Measurements from ENCODE around the gene AGBL3. TPM values are rescaled to one million over a fixed set of nuclear protein-coding genes. Genes with fewer than 3 reads are reported as not detected.
A peak's percentile ranks its signal among the peaks of the same experiment; 100 is the strongest.

AGBL3 gene
- 1 to 10 TPM in 1 of 4 donors, under 1 TPM in 2, not detected in 1; 0.49 to 2.4 (median 0.94) TPM for total RNA-seq

GRCh38 chr7:134986363-134987251, at the start of gene AGBL3:
AGBL3 (plus strand) TSS chr7:134986508; CDS start chr7:134987934, 1,426 bp downstream.
- H3K4me3 ChIP-seq = peak within 1 kb of the TSS; percentile 74
- peak within 1 kb of the TSS; percentile 80 for H3K27ac ChIP-seq
- 0% methylated on average over 29 of the region's 70 CpGs for WGBS
- H3K36me3 ChIP-seq = no peaks in the 10 kb centered on the region
- DNase-seq (ENCODE audit: low spot score in 2 of 2) = peak; percentile 96 to 98
- H3K9me3 ChIP-seq = peaks cover 4% of the 10 kb centered on the region
- no peaks in the 10 kb centered on the region for H3K27me3 ChIP-seq
- no peak for TF ChIP-seq EP300 (IDR thresholded peaks at IDR 0.05)
- peak in 1 of 2 donors; percentile 27 for TF ChIP-seq POLR2A (IDR thresholded peaks at IDR 0.05)
- peak; percentile 13 to 64 for TF ChIP-seq CTCF (IDR thresholded peaks at IDR 0.05)
- TF ChIP-seq POLR2AphosphoS5 (IDR thresholded peaks at IDR 0.05) = peak in 1 of 3 donors; percentile 30
- peaks cover 16% of the 10 kb centered on the region for H3K4me1 ChIP-seq

- DNase-seq (ENCODE audit: low spot score in 2 of 2) = no peak
- 57% methylated on average over 3 of the region's 3 CpGs for WGBS
- Histone ChIP-seq H3K27ac (no peak overlapping the region), H3K4me1 (peaks cover 4% of the 10 kb centered on the region), H3K27me3 (no peaks in the 10 kb centered on the region), H3K9me3 (no peaks in the 10 kb centered on the region), H3K4me3 (no peak overlapping the region), H3K36me3 (peaks cover 43% of the 10 kb centered on the region)
- TF ChIP-seq POLR2AphosphoS5 (IDR thresholded peaks at IDR 0.05) = no peak
- TF ChIP-seq CTCF (IDR thresholded peaks at IDR 0.05) = no peak
- TF ChIP-seq EP300 (IDR thresholded peaks at IDR 0.05) = no peak
- TF ChIP-seq POLR2A (IDR thresholded peaks at IDR 0.05) = no peak
Measured at GRCh38 chr7:134936893-134937510, 49.3 kb upstream of the AGBL3 start.

DNA sequence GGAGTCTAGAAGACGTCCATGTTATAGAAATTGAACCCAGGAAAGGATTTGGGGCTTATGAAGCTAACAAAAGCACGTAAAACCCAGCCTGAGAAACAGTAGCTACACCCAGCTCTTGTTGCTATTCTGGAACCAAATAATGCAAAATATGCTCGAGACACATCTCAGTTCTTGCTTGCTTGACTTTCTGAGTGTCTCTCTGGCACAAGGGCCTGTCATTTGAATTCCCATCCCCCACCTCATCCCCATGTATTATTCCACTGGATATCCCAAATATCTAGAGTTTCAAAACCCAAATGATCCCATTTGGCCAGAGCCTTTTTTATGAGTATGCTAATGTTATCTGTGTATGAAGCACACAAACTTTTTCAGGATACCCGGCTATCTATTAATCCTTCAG, 48.2 kb upstream of the AGBL3 start:
- H3K27me3 ChIP-seq = no peaks in the 10 kb centered on the region
- H3K4me1 ChIP-seq = peaks cover 2% of the 10 kb centered on the region
- no peaks in the 10 kb centered on the region for H3K9me3 ChIP-seq
- H3K27ac ChIP-seq = no peak overlapping the region
- TF ChIP-seq POLR2AphosphoS5 (IDR thresholded peaks at IDR 0.05) (no peak), POLR2A (IDR thresholded peaks at IDR 0.05) (no peak), CTCF (IDR thresholded peaks at IDR 0.05) (no peak), EP300 (IDR thresholded peaks at IDR 0.05) (no peak)
- 88% methylated on average over 4 of the region's 4 CpGs for WGBS
- H3K36me3 ChIP-seq = peaks cover 32% of the 10 kb centered on the region
- no peak overlapping the region for H3K4me3 ChIP-seq
- no peak for DNase-seq (ENCODE audit: low spot score in 2 of 2)

DNA sequence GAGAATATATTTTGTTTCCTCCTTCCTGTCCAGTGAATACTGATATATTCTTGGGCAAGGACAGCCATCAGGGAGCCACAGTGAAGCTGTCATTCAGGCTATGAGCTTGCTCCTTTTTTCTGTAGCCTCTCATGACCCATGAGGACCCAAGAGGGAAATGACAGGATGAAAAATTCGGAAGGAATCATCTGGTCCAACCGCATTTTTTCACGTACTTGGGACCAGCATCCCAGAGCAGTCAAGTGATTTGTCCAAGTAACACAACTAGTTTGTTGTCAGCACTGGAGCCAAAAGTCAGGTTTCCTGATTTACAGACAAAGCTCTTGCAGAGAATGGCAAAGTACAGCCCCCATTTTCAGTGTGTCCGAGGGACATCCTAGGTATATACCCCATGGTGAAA, 47.2 kb upstream of the AGBL3 start:
- Histone ChIP-seq H3K27ac (no peak overlapping the region), H3K4me3 (no peak overlapping the region), H3K9me3 (no peaks in the 10 kb centered on the region), H3K27me3 (no peaks in the 10 kb centered on the region), H3K36me3 (peaks cover 23% of the 10 kb centered on the region), H3K4me1 (peaks cover 2% of the 10 kb centered on the region)
- 79% methylated on average over 4 of the region's 4 CpGs for WGBS
- DNase-seq (ENCODE audit: low spot score in 2 of 2) = no peak
- TF ChIP-seq CTCF (IDR thresholded peaks at IDR 0.05) = no peak
- no peak for TF ChIP-seq POLR2AphosphoS5 (IDR thresholded peaks at IDR 0.05)
- no peak for TF ChIP-seq POLR2A (IDR thresholded peaks at IDR 0.05)
- TF ChIP-seq EP300 (IDR thresholded peaks at IDR 0.05) = no peak

- H3K4me1 ChIP-seq = peaks cover 2% of the 10 kb centered on the region
- no peak overlapping the region for H3K27ac ChIP-seq
- no peaks in the 10 kb centered on the region for H3K9me3 ChIP-seq
- H3K36me3 ChIP-seq = peaks cover 12% of the 10 kb centered on the region
- no peak for TF ChIP-seq POLR2A (IDR thresholded peaks at IDR 0.05)
- TF ChIP-seq EP300 (IDR thresholded peaks at IDR 0.05) = no peak
- TF ChIP-seq POLR2AphosphoS5 (IDR thresholded peaks at IDR 0.05) = no peak
- H3K4me3 ChIP-seq = no peak overlapping the region
- no peak for DNase-seq (ENCODE audit: low spot score in 2 of 2)
- H3K27me3 ChIP-seq = no peaks in the 10 kb centered on the region
Measured at GRCh38 chr7:134940729-134941128, 45.6 kb upstream of the AGBL3 start.

Data from suprapubic skin (tissue), 4 donors.